Loucy (cell line): ENCODE results near the gene OR52I1.

Source experiments
- H2AFZ ChIP-seq: fragments of 200-600 bp; sonication (generic); 2 replicates; pipeline ENCODE4 v1.6.0; 2016; ENCODE audit warnings: antibody characterized with exemption, mild to moderate bottlenecking, low read length, moderate library complexity
- H3F3A ChIP-seq: fragments of 200-600 bp; 2 replicates; pipeline ENCODE4 v1.6.0; 2016; ENCODE audit warnings: antibody characterized with exemption, low read depth, mild to moderate bottlenecking
- H3K27me3 ChIP-seq: fragments of 200-600 bp; sonication (generic); 2 replicates; pipeline ENCODE4 v1.6.1; 2014; ENCODE audit warnings: low read length, mild to moderate bottlenecking; ENCODE audit not compliant: insufficient read depth, poor library complexity, severe bottlenecking
- H3K36me3 ChIP-seq: fragments of 200-600 bp; sonication (generic); 2 replicates; pipeline ENCODE4 v1.6.1; 2016; ENCODE audit warnings: low read length; ENCODE audit not compliant: insufficient read depth
- H3K4me1 ChIP-seq: fragments of 200-600 bp; sonication (generic); 2 replicates; pipeline ENCODE4 v1.5.1; 2014; ENCODE audit warnings: low read length, mild to moderate bottlenecking; ENCODE audit not compliant: insufficient read depth, poor library complexity, severe bottlenecking
- H3K4me2 ChIP-seq: fragments of 200-600 bp; sonication (generic); 2 replicates; pipeline ENCODE4 v1.6.0; 2014; ENCODE audit warnings: antibody characterized with exemption, low read length, low read depth, mild to moderate bottlenecking; ENCODE audit not compliant: poor library complexity, severe bottlenecking
- H3K4me3 ChIP-seq: fragments of 200-600 bp; sonication (generic); 2 replicates; pipeline ENCODE4 v1.5.1; 2014; ENCODE audit warnings: low read length, mild to moderate bottlenecking, mixed read lengths; ENCODE audit not compliant: poor library complexity, severe bottlenecking
- H3K79me2 ChIP-seq: fragments of 200-600 bp; sonication (generic); 2 replicates; pipeline ENCODE4 v1.6.1; 2014; ENCODE audit warnings: low read length; ENCODE audit not compliant: insufficient read depth
- H3K9ac ChIP-seq: fragments of 200-600 bp; sonication (generic); 2 replicates; pipeline ENCODE4 v1.6.0; 2014; ENCODE audit warnings: mild to moderate bottlenecking, low read depth, low read length, moderate library complexity; ENCODE audit not compliant: poor library complexity, severe bottlenecking
- H3K9me2 ChIP-seq: fragments of 200-600 bp; sonication (generic); replicated peaks from 2 replicates; pipeline ENCODE4 v1.6.1; 2016; ENCODE audit warnings: low read depth, low read length, mixed read lengths
- H3K9me3 ChIP-seq: fragments of 200-600 bp; sonication (generic); 2 replicates; pipeline ENCODE4 v1.6.1; 2014; ENCODE audit warnings: mild to moderate bottlenecking, antibody characterized with exemption, low read length, low read depth; ENCODE audit not compliant: insufficient read depth
- H4K20me1 ChIP-seq: fragments of 200-600 bp; sonication (generic); 2 replicates; pipeline ENCODE4 v1.6.0; 2014; ENCODE audit warnings: antibody characterized with exemption, low read length, mild to moderate bottlenecking; ENCODE audit not compliant: insufficient read depth, poor library complexity, severe bottlenecking
- CTCF ChIP-seq: fragments of 200-600 bp; sonication (generic); conservative IDR thresholded peaks from 2 replicates; pipeline ENCODE4 v1.5.1; 2014; ENCODE audit warnings: mild to moderate bottlenecking, antibody characterized with exemption, low read length
- EZH2phosphoT487 ChIP-seq: fragments of 200-600 bp; IDR thresholded peaks from 2 replicates; pipeline ENCODE4 v1.6.1; 2018; ENCODE audit warnings: antibody characterized with exemption, mild to moderate bottlenecking, moderate library complexity, borderline replicate concordance

The OR52I1 gene

GRCh38 chr11:4593739-4594138, at the start of gene OR52I1:
TSS of gene OR52I1 (plus strand) at chr11:4594039. CDS start at chr11:4594039, 0 bp downstream.
- Histone ChIP-seq H3F3A (no peaks in the 10 kb centered on the region), H4K20me1 (no peaks in the 10 kb centered on the region), H3K27me3 (no peaks in the 10 kb centered on the region), H2AFZ (no peak within 1 kb of the TSS), H3K4me1 (no peaks in the 10 kb centered on the region), H3K4me2 (no peak within 1 kb of the TSS), H3K36me3 (no peaks in the 10 kb centered on the region), H3K79me2 (no peaks in the 10 kb centered on the region), H3K9ac (no peak within 1 kb of the TSS), H3K9me2 (no peaks in the 10 kb centered on the region), H3K4me3 (no peak within 1 kb of the TSS), H3K9me3 (no peaks in the 10 kb centered on the region)
- TF ChIP-seq CTCF = no peak
- no peak for TF ChIP-seq EZH2phosphoT487

GRCh38 chr11:4544891-4545290, 48.9 kb upstream of the OR52I1 start, which contains the start of gene OR52M1:
TSS of gene OR52M1 (plus strand) at chr11:4545191. CDS start at chr11:4545191, 0 bp downstream.
- Histone ChIP-seq H3K4me1 (no peaks in the 10 kb centered on the region), H3K4me3 (no peak within 1 kb of the TSS), H3F3A (no peaks in the 10 kb centered on the region), H4K20me1 (no peaks in the 10 kb centered on the region), H3K79me2 (no peaks in the 10 kb centered on the region), H3K4me2 (no peak within 1 kb of the TSS), H3K9me3 (no peaks in the 10 kb centered on the region), H3K9ac (no peak within 1 kb of the TSS), H3K27me3 (no peaks in the 10 kb centered on the region), H3K36me3 (no peaks in the 10 kb centered on the region), H2AFZ (no peak within 1 kb of the TSS), H3K9me2 (no peaks in the 10 kb centered on the region)
- TF ChIP-seq EZH2phosphoT487 = no peak
- no peak for TF ChIP-seq CTCF

- Histone ChIP-seq H3K9me3 (no peaks in the 10 kb centered on the region), H3K79me2 (no peaks in the 10 kb centered on the region), H3K27me3 (no peaks in the 10 kb centered on the region), H3K9ac (no peak overlapping the region), H2AFZ (no peak overlapping the region), H4K20me1 (no peaks in the 10 kb centered on the region), H3K4me2 (no peak overlapping the region), H3K4me1 (no peaks in the 10 kb centered on the region), H3K4me3 (no peak overlapping the region), H3K9me2 (no peaks in the 10 kb centered on the region), H3F3A (no peaks in the 10 kb centered on the region), H3K36me3 (no peaks in the 10 kb centered on the region)
- TF ChIP-seq EZH2phosphoT487 (no peak), CTCF (no peak)
Measured at GRCh38 chr11:4546878-4547277, 47.0 kb upstream of the OR52I1 start.
